KOPT-K1 (cell line): ENCODE data around the gene MMEL1.
A peak's percentile ranks its signal among the peaks of the same experiment; 100 is the strongest.
"Not testable (repeated sequence)": the region's sequence is repeated elsewhere in the genome, so short reads cannot be mapped to it uniquely, and the experiment has no call there.

Source experiments
- H3K27ac ChIP-seq: fragments of 200-600 bp; sonication (generic); 2 replicates; pipeline ENCODE4 v1.5.1; 2016; ENCODE audit warnings: antibody characterized with exemption, mild to moderate bottlenecking, low read depth, low read length; ENCODE audit not compliant: poor library complexity, severe bottlenecking
- H3K36me3 ChIP-seq: fragments of 200-600 bp; sonication (generic); 2 replicates; pipeline ENCODE4 v1.5.1; 2017; ENCODE audit warnings: antibody characterized with exemption, mild to moderate bottlenecking, low read length, moderate library complexity; ENCODE audit not compliant: insufficient read depth
- H3K9me3 ChIP-seq: fragments of 200-600 bp; sonication (generic); 2 replicates; pipeline ENCODE4 v1.5.1; 2017; ENCODE audit warnings: antibody characterized with exemption, low read length, mild to moderate bottlenecking; ENCODE audit not compliant: insufficient read depth, poor library complexity, severe bottlenecking

The MMEL1 gene

DNA sequence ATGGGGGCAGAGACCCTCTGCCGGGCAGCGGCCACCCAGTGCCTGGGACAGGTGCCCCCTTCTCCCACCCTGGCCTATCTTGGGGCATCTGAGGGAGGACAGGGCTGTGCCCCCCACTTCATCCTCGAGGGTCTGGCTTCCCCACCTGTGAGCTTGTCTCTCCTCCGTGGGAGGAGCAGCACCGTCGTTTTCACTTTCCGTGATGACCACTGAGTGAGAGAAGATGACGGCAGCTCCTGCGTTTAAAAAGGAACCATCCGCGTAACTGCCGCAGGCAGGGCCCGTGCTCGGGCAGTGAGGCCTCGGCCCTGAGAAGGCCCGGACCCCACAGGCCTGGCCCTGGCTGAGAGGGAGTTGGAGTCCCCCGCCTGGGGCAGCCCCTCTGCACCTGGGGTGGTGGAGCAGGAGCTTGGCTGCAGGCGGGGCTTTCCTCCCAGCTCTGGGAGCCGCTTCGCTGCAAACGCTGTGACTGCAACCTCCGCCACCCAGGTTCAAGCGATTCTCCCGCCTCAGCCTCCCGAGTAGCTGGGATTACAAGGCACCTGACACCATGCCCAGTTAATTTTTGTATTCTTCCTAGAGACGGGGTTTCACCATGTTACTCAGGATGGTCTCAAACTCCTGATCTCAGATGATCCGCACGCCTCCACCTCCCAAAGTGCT is 83.3 kb downstream of the MMEL1 start:
- not testable (repeated sequence) for H3K36me3 ChIP-seq, H3K9me3 ChIP-seq
- H3K27ac ChIP-seq, result peak overlapping the region; percentile 97

DNA sequence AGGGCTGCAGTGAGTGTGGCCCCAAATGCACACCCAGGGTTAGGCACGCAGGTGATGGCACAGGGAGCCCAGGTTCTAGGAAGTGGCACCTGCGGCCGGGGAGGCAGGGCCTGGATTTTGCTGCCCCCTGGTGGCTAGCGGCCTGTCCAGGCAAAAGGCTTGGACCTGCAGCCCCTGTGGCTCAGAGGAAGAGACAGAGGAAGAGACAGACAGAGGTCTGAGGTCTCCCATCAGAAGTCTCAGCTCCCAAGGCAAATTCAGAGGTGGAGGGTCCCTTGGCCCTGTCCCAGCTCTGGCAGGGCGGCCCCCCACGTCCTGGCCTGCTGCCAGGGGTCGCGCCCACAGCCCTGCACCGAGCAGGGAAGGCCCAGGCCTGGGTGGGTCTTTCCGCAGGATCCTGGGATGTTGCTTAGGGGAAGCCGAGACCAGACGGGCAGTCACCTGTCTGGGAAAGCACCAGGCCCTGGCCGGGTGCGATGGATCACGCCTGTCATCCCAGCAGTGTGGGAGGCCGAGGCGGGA is 84.7 kb downstream of the MMEL1 start:
- Histone ChIP-seq H3K9me3 (no peaks in the 10 kb centered on the region), H3K36me3 (no peaks in the 10 kb centered on the region), H3K27ac (peak overlapping the region; percentile 97)

DNA sequence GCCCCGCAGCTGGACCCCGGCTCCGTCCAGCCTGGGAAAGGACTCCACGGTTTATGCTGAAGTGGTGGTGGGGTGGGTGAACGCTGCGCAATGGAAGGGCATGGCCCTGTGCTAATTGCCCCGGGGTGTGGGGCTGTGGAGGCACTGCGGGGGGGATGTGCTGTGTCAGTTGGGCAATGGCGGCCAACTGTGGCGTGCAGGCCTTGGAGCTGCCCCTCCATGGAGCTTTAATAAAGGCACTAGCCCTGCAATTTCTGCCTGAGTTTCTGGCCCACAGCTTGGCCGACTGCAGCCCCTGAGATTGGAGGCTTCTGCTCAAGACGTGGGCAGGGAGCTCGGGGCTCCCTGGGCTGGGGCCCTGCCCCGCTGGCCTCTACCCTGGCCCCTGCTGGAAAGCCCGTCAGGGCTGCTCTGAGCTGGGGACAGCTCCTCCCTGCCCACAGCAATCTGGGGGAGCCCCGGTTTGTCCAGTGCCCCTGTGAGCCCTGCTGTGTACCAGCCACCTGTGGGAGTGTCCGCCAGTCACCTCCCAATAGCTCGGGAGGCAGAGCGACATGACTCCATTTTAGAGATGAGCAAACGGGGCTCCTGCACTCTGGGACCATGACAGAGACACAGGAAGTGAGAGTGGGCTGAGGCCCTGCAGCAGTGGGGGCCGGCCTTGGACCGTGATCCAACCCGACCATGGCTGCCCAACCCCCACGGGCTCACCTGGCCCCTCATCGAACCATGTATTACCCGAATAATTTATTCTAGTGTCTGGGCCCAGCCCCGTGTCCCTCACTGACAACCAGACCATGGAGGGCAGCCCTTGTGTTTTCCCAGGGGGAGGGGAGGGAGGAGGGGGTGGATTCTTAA is 85.4 kb downstream of the MMEL1 start:
- H3K9me3 ChIP-seq, result no peaks in the 10 kb centered on the region
- peak overlapping the region; percentile 97 for H3K27ac ChIP-seq
- no peaks in the 10 kb centered on the region for H3K36me3 ChIP-seq

DNA sequence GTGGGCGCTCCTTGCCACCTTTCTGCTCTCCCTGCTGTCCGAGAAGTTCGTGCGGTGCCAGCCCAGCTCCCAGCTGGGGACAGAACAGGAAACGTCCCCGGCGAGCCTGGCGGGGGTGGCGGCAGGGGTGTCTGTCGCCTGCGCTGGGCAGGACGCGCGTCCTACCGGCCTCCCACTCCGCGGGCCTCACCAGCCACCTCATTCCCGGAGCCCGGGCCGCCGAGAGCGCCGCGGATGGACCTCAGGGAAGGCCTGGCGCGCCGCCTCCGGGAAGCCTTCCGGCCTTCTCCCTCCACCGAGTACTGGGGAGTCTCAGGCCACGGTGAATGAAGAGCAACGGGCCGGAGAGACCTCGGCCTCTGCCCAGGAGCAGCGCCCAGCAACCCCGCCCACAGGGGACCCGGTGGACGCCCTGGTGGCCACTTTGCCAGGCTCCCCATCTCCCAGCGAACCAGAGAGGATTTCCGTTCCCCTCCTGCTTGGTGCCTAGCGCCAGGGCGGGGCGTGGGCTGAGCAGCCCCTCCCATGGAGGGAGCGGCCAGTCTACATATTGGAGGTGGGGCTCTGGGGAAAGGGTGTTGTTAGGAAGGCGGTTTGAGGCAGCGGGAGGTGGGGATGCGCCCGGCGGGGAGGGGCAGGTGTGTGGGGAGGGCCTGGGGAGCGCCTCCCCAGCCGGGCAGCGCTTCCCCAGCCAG is 86.2 kb downstream of the MMEL1 start:
- H3K9me3 ChIP-seq, result no peaks in the 10 kb centered on the region
- peak overlapping the region; percentile 97 for H3K27ac ChIP-seq

DNA sequence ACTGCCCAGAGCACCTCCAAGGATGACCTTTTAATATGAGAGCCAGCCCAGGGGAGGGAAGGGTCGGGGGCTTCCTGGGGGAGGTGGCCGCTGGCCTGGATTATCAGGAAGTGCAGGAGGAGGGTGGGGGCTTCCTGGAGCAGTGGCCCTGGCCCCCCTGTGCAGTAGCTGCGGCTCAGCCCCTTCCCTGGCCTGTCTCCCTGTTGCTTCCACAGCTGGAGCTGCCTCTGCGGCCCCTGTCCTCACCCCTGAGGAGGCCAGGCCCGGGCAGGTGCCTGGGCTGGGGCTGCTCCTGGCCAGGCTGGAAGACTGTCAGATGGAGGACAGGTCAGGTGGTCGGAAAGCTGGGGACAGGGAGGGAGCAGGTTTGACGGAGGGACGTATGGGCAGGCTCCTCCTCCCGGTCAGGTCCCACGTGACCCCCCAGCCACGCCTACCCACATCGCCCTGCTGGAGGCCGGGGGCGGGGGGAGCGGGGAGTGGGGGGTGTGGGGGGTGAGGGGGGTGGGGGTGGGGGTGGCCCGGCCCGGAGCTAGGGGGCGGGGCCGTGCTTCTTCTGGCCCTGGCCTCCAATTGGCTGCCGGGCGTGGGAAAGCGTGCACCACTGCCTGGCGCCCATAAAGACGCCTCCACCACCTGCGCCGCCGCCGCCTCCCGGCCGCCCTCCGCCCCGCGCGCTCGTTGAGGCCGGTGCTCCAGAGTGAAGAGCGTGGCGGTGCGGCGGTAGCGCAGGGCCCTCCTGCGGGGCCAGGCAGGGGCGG is 86.9 kb downstream of the MMEL1 start:
- H3K27ac ChIP-seq, result peak overlapping the region; percentile 97
- no peaks in the 10 kb centered on the region for H3K9me3 ChIP-seq
- no peaks in the 10 kb centered on the region for H3K36me3 ChIP-seq

More for the DNA sequence above, 86.2 kb downstream of the MMEL1 start:
- H3K36me3 ChIP-seq, result no peaks in the 10 kb centered on the region

DNA sequence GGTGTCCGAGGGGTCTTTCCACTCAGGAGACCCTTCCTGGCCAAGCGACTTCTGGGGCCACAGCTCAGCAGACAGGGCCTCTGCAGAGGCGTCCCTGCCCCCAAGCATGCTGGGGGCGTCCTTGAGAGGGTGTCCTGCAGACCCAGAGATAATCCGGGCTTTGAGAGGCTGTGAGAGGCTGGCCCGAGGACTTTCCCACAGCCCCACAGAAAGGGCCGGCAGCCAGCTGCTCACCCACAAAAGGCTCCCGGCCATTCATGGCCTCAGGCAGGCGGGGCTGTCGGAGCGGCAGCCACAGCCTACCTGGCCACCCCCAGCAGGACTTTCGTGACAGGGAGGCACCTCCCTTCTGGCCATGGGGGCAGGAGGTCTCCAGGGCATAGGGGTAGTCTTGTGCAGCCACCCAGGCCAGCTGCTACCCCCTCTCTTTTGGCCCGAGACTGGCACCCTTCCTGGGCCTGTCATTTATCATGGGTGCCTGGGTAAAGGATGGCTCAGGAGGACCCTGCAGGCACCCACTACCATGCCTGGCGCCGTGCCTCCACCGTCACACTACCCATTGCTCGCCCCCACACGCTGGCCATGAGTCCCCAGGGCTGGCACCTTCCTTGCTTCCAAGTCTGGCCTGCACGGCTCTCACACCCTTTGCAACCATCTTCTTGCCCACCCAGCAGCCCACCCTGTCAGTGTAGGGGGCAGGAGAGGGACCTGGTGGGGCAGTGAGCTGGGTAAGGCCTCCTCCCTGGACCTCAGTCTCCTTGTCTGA is 87.8 kb downstream of the MMEL1 start:
- Histone ChIP-seq H3K36me3 (no peaks in the 10 kb centered on the region), H3K27ac (peak overlapping the region; percentile 67), H3K9me3 (no peaks in the 10 kb centered on the region)

DNA sequence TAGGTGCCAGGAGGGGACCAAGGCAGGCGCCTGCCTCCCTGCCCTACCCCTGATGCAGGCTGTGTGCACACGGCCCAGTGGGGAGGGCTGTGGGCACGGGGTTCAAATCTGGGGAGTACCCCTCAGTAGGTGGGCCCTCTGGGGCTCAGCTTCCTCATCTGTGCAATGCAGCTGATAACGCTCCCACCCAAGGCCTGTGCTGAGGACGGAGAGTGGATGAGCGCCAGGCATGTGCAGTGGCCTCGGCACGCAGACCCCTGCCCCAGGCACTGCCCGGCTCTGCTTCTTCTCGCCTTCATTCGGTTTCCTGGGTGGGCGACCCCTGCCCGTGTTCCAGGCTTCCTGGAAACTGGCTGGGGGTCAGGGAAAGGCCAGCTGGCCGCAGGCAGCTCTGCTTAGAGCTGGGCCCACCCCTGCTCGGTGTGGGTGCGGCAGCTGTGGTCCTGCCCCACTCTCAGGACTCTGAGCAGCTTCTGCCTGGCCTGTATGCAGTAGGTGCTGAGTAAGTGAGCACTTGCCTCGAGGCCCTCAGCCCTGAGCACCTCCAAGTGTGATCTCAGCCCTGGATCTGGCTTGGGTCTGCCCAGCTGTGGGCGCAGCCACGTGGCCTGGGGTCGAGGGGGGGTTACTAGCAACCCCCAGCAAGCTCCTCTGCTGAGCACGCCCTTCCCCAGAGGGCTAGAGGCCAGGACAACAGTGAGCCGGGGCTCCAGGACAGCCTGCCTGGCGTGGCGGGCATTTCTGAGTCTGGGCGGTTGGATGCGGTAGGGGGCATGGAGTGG is 88.5 kb downstream of the MMEL1 start:
- H3K9me3 ChIP-seq, result no peaks in the 10 kb centered on the region
- no peaks in the 10 kb centered on the region for H3K36me3 ChIP-seq
- peak overlapping the region; percentile 67 for H3K27ac ChIP-seq

DNA sequence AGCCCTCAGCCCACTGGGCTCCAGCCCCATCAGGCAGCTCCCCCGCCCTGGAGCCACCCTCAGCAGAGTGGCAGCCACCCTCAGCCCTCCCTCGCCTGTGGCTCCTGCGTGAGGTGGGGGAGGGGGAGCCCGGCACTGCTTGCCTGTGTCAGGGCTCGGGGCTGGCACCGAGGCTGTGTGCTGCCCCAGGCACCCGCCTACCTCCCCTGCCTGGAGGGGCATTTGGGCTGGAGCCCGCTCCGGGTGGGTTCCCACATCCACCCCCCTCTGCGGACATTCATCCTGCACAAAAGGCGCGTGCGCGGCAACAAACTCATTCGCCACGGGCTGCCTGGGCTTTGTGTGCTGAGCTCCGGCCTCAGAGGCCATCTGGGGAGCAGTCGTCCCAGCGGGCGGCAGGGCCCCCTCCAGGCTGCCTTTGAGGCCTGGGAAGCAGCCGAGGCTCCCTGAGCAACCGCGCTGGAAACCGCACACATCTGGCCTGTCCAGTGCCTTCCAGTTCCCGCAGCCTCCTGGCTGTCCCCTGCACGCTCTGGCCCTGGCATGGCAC is 89.2 kb downstream of the MMEL1 start:
- no peaks in the 10 kb centered on the region for H3K9me3 ChIP-seq
- H3K27ac ChIP-seq, result peak overlapping the region; percentile 67
- no peaks in the 10 kb centered on the region for H3K36me3 ChIP-seq

DNA sequence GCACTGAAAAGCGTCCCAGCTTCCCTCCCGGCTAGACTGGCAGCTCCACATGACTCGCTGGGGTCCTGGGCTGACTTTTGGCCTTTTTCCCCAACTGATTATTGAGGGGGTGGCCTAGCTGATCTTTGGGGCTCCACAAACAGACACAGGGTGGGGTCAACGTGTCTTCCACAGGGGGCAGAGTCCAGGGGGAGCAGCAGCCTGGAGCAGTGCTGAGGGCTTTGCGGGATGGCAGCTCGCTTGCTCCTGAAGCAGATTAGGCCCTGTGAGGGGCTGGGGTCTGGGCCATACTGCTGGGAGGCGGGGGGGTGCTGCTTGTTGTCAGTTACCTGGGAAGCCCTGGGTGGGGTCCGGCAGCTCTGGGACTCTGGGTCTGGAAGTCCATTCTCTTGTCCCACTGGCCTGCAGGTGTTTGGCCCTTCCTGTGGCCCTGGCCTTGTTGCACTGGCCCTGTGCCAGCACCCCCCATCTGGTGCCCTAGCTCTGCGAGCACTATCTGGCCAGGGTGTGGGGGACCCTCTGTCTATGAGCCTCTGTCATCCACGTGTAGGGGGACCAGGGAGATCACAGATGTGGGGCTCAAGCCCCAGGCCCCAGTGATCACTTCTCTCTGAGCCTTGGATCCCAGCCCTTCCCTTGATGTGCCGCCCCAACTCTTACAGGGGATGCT is 90.4 kb downstream of the MMEL1 start:
- Histone ChIP-seq H3K9me3 (no peaks in the 10 kb centered on the region), H3K36me3 (no peaks in the 10 kb centered on the region), H3K27ac (peak overlapping the region; percentile 67)

DNA sequence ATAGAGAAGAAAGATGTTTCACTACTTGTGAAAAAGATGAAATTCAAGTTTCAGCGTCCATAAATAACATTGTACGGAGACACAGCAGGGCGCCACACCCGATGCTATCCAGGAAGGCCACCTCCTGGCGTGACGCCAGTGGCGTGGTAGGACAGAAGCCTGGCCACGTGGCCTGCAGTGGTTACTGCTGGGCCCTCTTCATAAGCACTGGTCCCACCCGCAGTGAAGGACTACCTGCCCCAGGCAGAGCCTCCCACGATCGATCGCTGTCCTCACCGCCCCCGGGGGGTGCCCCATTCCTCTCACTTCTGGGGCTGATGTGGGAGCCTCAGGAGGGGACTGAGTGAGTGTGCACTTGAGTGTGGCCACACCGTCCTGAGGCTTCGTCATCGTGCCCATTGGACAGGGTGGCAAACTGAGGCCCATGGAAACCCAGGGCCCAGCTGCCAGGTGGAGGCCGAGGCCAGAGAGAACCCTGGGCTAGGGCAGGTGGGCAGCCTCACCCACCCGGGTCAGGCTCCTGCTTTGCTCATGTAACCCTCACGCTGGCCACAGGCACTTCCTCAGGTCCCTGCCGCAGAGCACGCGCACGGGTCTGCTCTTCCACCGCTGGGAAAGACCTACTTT is 91.1 kb downstream of the MMEL1 start:
- H3K27ac ChIP-seq, result peak overlapping the region; percentile 67
- H3K36me3 ChIP-seq, result no peaks in the 10 kb centered on the region
- no peaks in the 10 kb centered on the region for H3K9me3 ChIP-seq

DNA sequence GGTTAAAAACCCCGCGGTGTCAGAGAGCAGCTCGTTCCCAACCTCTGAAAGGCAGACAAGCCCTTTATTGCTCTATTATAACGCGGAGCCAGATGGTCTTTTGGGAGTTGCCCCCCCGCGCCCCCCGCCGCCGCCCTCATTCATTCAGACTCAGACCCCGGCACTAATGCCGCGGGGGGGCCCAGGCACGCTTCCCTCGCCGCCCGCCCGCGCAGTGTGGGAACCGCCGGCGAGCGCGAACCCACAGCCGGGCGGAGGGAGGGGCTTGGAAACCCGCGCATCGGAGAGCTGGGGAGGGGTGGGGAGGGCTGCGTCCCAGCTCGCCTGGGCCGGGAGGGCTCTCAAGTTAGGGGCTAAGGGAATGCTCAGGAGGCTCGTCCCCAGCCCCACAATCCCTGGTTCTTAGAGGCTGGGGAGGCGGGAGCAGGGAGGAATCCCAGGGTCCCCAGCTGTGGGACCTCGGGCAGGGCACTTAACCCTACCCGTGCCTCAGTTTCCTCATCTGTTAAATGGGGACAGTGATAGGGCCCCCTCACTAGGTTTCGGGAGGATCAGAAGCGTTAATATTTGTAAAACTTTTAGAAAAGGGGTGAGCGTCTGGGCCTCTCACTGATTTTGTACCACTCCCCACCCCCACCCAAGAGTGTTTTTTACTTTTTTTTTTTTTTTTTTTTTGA is 91.9 kb downstream of the MMEL1 start:
- no peaks in the 10 kb centered on the region for H3K9me3 ChIP-seq

More for the DNA sequence above, 91.9 kb downstream of the MMEL1 start:
- Histone ChIP-seq H3K27ac (peak overlapping the region; percentile 67), H3K36me3 (no peaks in the 10 kb centered on the region)
